Effector memory CD8-positive, alpha-beta T cell (primary cell): ENCODE data around the gene GPBP1L1.
A peak's percentile ranks its signal among the peaks of the same experiment; 100 is the strongest.

ENCODE experiments used
- ATAC-seq: fragments of 150-1000 bp; cut with Tn5 transposase; replicated peaks from 2 replicates; pipeline ENCODE4 v1.10.0; 2021; ENCODE audit warnings: mild to moderate bottlenecking, moderate library complexity
- DNase-seq, 3 experiments: peaks; one replicate each; pipeline ENCODE4 v3.0.0; 2021
- H3K27ac Mint-ChIP-seq, 2 donors: one replicate each; pipeline ENCODE4 v1.8.0; 2022; ENCODE audit warnings: mild to moderate bottlenecking in 2 of 2, mixed read lengths in 2 of 2, moderate library complexity in 2 of 2
- H3K27me3 Mint-ChIP-seq, 2 donors: one replicate each; pipeline ENCODE4 v1.8.0; 2022; ENCODE audit warnings: mixed read lengths in 2 of 2
- H3K36me3 Mint-ChIP-seq: one replicate; pipeline ENCODE4 v1.8.0; 2022; ENCODE audit warnings: mild to moderate bottlenecking, moderate library complexity, mixed read lengths; ENCODE audit not compliant: insufficient read depth
- H3K4me1 Mint-ChIP-seq, 2 donors: one replicate each; pipeline ENCODE4 v1.8.0; 2022; ENCODE audit warnings: low read depth in 2 of 2, mixed read lengths in 2 of 2
- H3K4me3 Mint-ChIP-seq, 2 donors: one replicate each; pipeline ENCODE4 v1.8.0; 2022; ENCODE audit warnings: mild to moderate bottlenecking in 2 of 2, mixed read lengths in 2 of 2, moderate library complexity in 2 of 2
- H3K9me3 Mint-ChIP-seq, 2 donors: one replicate each; pipeline ENCODE4 v1.8.0; 2022; ENCODE audit warnings: mixed read lengths in 2 of 2

GPBP1L1 gene

GRCh38 chr1:45669859-45670655 lies 16.3 kb downstream of the GPBP1L1 start:
- Mint-ChIP-seq H3K36me3 (peaks cover 14% of the 10 kb centered on the region), H3K27ac (peak overlapping the region in 1 of 2 donors; percentile 56), H3K4me3 (no peak overlapping the region), H3K27me3 (no peaks in the 10 kb centered on the region), H3K4me1 (peaks cover 48 to 70% of the 10 kb centered on the region in 2 donors), H3K9me3 (no peaks in the 10 kb centered on the region)
- DNase-seq (no peak), ATAC-seq (no peak)

- no peak overlapping the region for H3K4me3 Mint-ChIP-seq
- H3K27ac Mint-ChIP-seq: peak overlapping the region in 1 of 2 donors; percentile 62
- H3K9me3 Mint-ChIP-seq: no peaks in the 10 kb centered on the region
- DNase-seq (no peak), ATAC-seq (no peak)
- H3K4me1 Mint-ChIP-seq: peaks cover 43 to 66% of the 10 kb centered on the region in 2 donors
- peaks cover 17% of the 10 kb centered on the region for H3K36me3 Mint-ChIP-seq
- H3K27me3 Mint-ChIP-seq: no peaks in the 10 kb centered on the region
These were observed 17.0 kb downstream of the GPBP1L1 start for GRCh38 chr1:45669379-45669778.

- ATAC-seq: no peak
These were observed 17.8 kb downstream of the GPBP1L1 start for GRCh38 chr1:45668526-45668925.

GRCh38 chr1:45667321-45668111 lies 18.8 kb downstream of the GPBP1L1 start:
- Mint-ChIP-seq H3K4me3 (no peak overlapping the region), H3K27me3 (no peaks in the 10 kb centered on the region), H3K9me3 (no peaks in the 10 kb centered on the region), H3K36me3 (peaks cover 12% of the 10 kb centered on the region), H3K4me1 (peaks cover 32 to 65% of the 10 kb centered on the region in 2 donors), H3K27ac (peak overlapping the region; percentile 62 to 76)
- DNase-seq: no peak
- no peak for ATAC-seq

More at GRCh38 chr1:45668526-45668925, 17.8 kb downstream of the GPBP1L1 start:
- peak overlapping the region in 1 of 2 donors; percentile 62 for H3K27ac Mint-ChIP-seq
- H3K27me3 Mint-ChIP-seq: no peaks in the 10 kb centered on the region
- H3K4me1 Mint-ChIP-seq: peaks cover 39 to 65% of the 10 kb centered on the region in 2 donors
- no peak overlapping the region for H3K4me3 Mint-ChIP-seq
- no peaks in the 10 kb centered on the region for H3K9me3 Mint-ChIP-seq
- DNase-seq: no peak
- peaks cover 13% of the 10 kb centered on the region for H3K36me3 Mint-ChIP-seq

- Mint-ChIP-seq H3K4me1 (peaks cover 32 to 65% of the 10 kb centered on the region in 2 donors), H3K27ac (no peak overlapping the region), H3K27me3 (no peaks in the 10 kb centered on the region)
These were observed 19.5 kb downstream of the GPBP1L1 start for GRCh38 chr1:45666836-45667235.

GRCh38 chr1:45660336-45660735 lies 26.0 kb downstream of the GPBP1L1 start:
- peaks cover 9 to 21% of the 10 kb centered on the region in 2 donors for H3K4me1 Mint-ChIP-seq
- DNase-seq: no peak
- no peak overlapping the region for H3K27ac Mint-ChIP-seq
- no peak for ATAC-seq
- H3K36me3 Mint-ChIP-seq: peaks cover 59% of the 10 kb centered on the region
- H3K4me3 Mint-ChIP-seq: no peak overlapping the region
- H3K9me3 Mint-ChIP-seq: no peaks in the 10 kb centered on the region
- H3K27me3 Mint-ChIP-seq: no peaks in the 10 kb centered on the region

More at GRCh38 chr1:45666836-45667235, 19.5 kb downstream of the GPBP1L1 start:
- no peak overlapping the region for H3K4me3 Mint-ChIP-seq
- peaks cover 8% of the 10 kb centered on the region for H3K36me3 Mint-ChIP-seq
- no peak for ATAC-seq
- H3K9me3 Mint-ChIP-seq: no peaks in the 10 kb centered on the region
- DNase-seq: no peak

GRCh38 chr1:45659222-45659621 lies 27.1 kb downstream of the GPBP1L1 start:
- Mint-ChIP-seq H3K4me1 (peaks cover 5 to 17% of the 10 kb centered on the region in 2 donors), H3K27ac (peak overlapping the region in 1 of 2 donors; percentile 28), H3K36me3 (peaks cover 68% of the 10 kb centered on the region), H3K9me3 (no peaks in the 10 kb centered on the region), H3K27me3 (no peaks in the 10 kb centered on the region), H3K4me3 (no peak overlapping the region)
- ATAC-seq: no peak
- DNase-seq: no peak

GRCh38 chr1:45658171-45658570 lies 28.2 kb downstream of the GPBP1L1 start:
- DNase-seq (no peak), ATAC-seq (no peak)
- no peak overlapping the region for H3K27ac Mint-ChIP-seq
- no peaks in the 10 kb centered on the region for H3K9me3 Mint-ChIP-seq
- H3K4me3 Mint-ChIP-seq: no peak overlapping the region
- H3K4me1 Mint-ChIP-seq: peaks cover 2 to 10% of the 10 kb centered on the region in 2 donors
- H3K27me3 Mint-ChIP-seq: no peaks in the 10 kb centered on the region
- H3K36me3 Mint-ChIP-seq: peaks cover 76% of the 10 kb centered on the region

- DNase-seq: no peak
- ATAC-seq: no peak
- no peaks in the 10 kb centered on the region for H3K4me1 Mint-ChIP-seq
- H3K27me3 Mint-ChIP-seq: no peaks in the 10 kb centered on the region
- peak overlapping the region; percentile 75 to 80 for H3K27ac Mint-ChIP-seq
- H3K36me3 Mint-ChIP-seq: peaks cover 87% of the 10 kb centered on the region
- no peak overlapping the region for H3K4me3 Mint-ChIP-seq
- H3K9me3 Mint-ChIP-seq: no peaks in the 10 kb centered on the region
These were observed 29.6 kb downstream of the GPBP1L1 start for GRCh38 chr1:45656573-45657226.

GRCh38 chr1:45654540-45655280 lies 31.6 kb downstream of the GPBP1L1 start:
- Mint-ChIP-seq H3K9me3 (no peaks in the 10 kb centered on the region), H3K4me1 (peaks cover 4% of the 10 kb centered on the region in 2 donors), H3K27me3 (no peaks in the 10 kb centered on the region), H3K36me3 (peaks cover 83% of the 10 kb centered on the region), H3K27ac (peak overlapping the region in 1 of 2 donors; percentile 0), H3K4me3 (no peak overlapping the region)
- DNase-seq (no peak), ATAC-seq (no peak)

GRCh38 chr1:45647248-45648021 lies 38.9 kb downstream of the GPBP1L1 start:
- no peak overlapping the region for H3K27ac Mint-ChIP-seq
- ATAC-seq (no peak), DNase-seq (no peak)
- H3K27me3 Mint-ChIP-seq: no peaks in the 10 kb centered on the region
- no peaks in the 10 kb centered on the region for H3K9me3 Mint-ChIP-seq
- peaks cover 57% of the 10 kb centered on the region for H3K36me3 Mint-ChIP-seq
- peaks cover 7 to 10% of the 10 kb centered on the region in 2 donors for H3K4me1 Mint-ChIP-seq
- H3K4me3 Mint-ChIP-seq: no peak overlapping the region

GRCh38 chr1:45644661-45645060 lies 41.7 kb downstream of the GPBP1L1 start:
- peaks cover 60% of the 10 kb centered on the region for H3K36me3 Mint-ChIP-seq
- no peak overlapping the region for H3K4me3 Mint-ChIP-seq
- no peak for ATAC-seq
- no peak for DNase-seq
- no peaks in the 10 kb centered on the region for H3K27me3 Mint-ChIP-seq
- no peaks in the 10 kb centered on the region for H3K9me3 Mint-ChIP-seq
- H3K4me1 Mint-ChIP-seq: peaks cover 4 to 6% of the 10 kb centered on the region in 2 donors
- peak overlapping the region in 1 of 2 donors; percentile 57 for H3K27ac Mint-ChIP-seq
